HUDEP-2 (cell line): ENCODE results near the gene PARG.
"Not testable (repeated sequence)": the region's sequence is repeated elsewhere in the genome, so short reads cannot be mapped to it uniquely, and the experiment has no call there.

Experiments used
- DNase-seq, 76 experiments: peaks; one replicate each; lab custom pipeline; 2025; ENCODE audit not compliant: unreplicated experiment in 76 of 76; lab: John Stamatoyannopoulos, UW

PARG gene

GRCh38 chr10:49833168-49833567 lies 108.7 kb downstream of the PARG start:
- DNase-seq: no peak

- no peak for DNase-seq
These were observed 110.3 kb downstream of the PARG start for GRCh38 chr10:49831352-49832035.

- DNase-seq: no peak
These were observed 111.0 kb downstream of the PARG start for GRCh38 chr10:49830846-49831245.

- DNase-seq: no peak
These were observed 111.8 kb downstream of the PARG start for GRCh38 chr10:49830016-49830415.

- no peak for DNase-seq
These were observed 114.5 kb downstream of the PARG start for GRCh38 chr10:49827297-49827696.

- no peak for DNase-seq
These were observed 122.4 kb downstream of the PARG start for GRCh38 chr10:49819234-49819958.

- no peak for DNase-seq
These were observed 124.0 kb downstream of the PARG start for GRCh38 chr10:49817845-49818244.

- DNase-seq: no peak
These were observed 137.8 kb downstream of the PARG start for GRCh38 chr10:49803988-49804387.

GRCh38 chr10:49798275-49798674 lies 143.6 kb downstream of the PARG start:
- DNase-seq: no peak

- no peak for DNase-seq
These were observed 150.7 kb downstream of the PARG start for GRCh38 chr10:49791100-49791499.

- no peak for DNase-seq
These were observed 157.1 kb downstream of the PARG start for GRCh38 chr10:49784681-49785080.

- no peak for DNase-seq
These were observed 158.2 kb downstream of the PARG start for GRCh38 chr10:49783645-49784044.

GRCh38 chr10:49781247-49781646 lies 160.6 kb downstream of the PARG start:
- DNase-seq: no peak

GRCh38 chr10:49778197-49778596 lies 163.6 kb downstream of the PARG start:
- DNase-seq: no peak

- DNase-seq: no peak
These were observed 165.0 kb downstream of the PARG start for GRCh38 chr10:49776851-49777250.

GRCh38 chr10:49775014-49775413 lies 166.8 kb downstream of the PARG start:
- DNase-seq: no peak

GRCh38 chr10:49772944-49773343 lies 168.9 kb downstream of the PARG start:
- not testable (repeated sequence) for DNase-seq

- DNase-seq: not testable (repeated sequence)
These were observed 170.8 kb downstream of the PARG start for GRCh38 chr10:49771046-49771445.

GRCh38 chr10:49769692-49770091 lies 172.1 kb downstream of the PARG start:
- no peak for DNase-seq

- DNase-seq: no peak
These were observed 173.1 kb downstream of the PARG start for GRCh38 chr10:49768731-49769130.

GRCh38 chr10:49768329-49768728 lies 173.5 kb downstream of the PARG start:
- DNase-seq: no peak
